DND-41 (cell line): Measurements from ENCODE around the gene CBX1.

Experiments used
- CTCF ChIP-seq: IDR thresholded peaks from 2 replicates; pipeline ENCODE4 v1.5.1; 2012; ENCODE audit warnings: borderline replicate concordance, low read length, moderate library complexity, mild to moderate bottlenecking; ENCODE audit not compliant: poor library complexity, severe bottlenecking; ENCODE audit errors: extremely low read depth
- EZH2 ChIP-seq: IDR thresholded peaks from 3 replicates; pipeline ENCODE4 v1.6.1; 2012; ENCODE audit warnings: borderline replicate concordance, low read depth, mild to moderate bottlenecking, moderate library complexity, low read length, inconsistent platforms; ENCODE audit not compliant: severe bottlenecking

DNA sequence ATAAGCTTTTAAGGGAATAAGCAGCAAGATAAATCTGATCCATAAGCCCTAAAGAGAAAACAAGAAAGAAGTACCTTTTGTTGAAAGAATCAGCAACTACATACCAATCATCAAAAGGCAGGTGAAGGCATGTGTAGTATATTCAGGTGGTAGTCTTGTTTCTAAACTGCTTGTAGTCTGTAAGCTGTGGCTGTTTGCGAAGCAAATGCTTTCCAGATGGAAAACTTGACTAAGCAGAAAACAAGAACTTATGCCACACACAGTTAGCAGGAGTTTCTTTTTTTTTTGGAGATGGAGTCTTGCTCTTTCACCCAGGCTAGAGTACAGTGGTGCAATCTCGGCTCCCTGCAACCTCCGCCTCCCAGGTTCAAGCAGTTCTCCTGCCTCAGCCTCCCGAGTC, 5.7 kb downstream of the CBX1 start:
- no peak for TF ChIP-seq CTCF
- no peak for TF ChIP-seq EZH2
